ENCODE data around the gene RANBP3.

RANBP3 gene

DNA sequence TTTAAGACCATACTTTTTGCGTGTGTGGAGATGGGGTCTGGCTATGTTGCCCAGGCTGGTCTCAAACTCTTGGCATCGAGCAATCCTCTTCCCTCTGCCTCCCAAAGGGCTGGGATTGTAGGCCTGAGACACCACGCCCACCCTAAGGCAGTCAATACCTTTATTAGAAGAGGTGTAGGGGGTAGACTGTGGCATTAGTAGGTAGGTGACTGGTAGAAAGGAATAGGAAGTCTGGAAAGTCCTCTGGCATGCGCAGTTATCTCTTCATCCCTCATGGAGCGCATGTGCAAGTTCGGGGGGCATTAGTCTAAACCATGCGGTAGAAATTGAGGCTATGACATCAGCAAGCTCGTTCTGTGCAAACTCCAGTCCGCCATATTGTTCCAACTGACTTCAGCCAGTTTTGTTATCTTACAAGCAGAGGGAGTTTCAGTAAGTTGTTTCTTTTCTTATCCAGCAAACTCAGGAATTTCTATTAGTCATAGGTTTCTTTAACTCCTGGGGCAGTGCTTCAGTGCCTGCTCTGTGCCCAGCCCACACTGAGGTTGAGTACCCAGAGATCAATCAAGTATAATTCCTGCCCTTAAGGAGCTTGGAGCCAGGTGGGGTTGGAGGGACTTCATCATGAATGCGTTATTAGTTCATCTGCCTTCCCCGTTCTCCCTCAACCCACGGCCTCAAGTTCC is 7.3 kb upstream of the RANBP3 start:
- DNase-seq, result no peak

DNA sequence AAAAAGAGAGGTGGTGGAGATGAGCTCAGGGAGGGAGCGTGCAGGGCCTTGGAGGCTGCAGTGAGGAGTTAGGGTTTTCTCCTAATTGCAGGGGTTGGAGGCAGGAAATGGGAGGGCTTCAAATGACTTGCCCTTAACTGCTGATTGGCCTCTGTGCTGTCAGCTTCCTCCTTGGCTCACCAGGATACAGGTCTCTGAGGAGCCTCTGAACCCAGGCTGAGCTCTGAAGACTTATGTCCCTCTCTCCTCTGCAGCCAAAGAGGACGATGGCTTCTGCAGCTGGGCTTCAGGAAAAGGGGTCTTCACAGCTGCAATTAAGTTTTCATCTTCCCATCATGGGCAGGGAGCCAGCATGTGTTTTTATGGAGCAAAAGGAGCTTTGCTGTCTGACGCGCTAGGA is 6.7 kb upstream of the RANBP3 start:
- DNase-seq, result no peak

DNA sequence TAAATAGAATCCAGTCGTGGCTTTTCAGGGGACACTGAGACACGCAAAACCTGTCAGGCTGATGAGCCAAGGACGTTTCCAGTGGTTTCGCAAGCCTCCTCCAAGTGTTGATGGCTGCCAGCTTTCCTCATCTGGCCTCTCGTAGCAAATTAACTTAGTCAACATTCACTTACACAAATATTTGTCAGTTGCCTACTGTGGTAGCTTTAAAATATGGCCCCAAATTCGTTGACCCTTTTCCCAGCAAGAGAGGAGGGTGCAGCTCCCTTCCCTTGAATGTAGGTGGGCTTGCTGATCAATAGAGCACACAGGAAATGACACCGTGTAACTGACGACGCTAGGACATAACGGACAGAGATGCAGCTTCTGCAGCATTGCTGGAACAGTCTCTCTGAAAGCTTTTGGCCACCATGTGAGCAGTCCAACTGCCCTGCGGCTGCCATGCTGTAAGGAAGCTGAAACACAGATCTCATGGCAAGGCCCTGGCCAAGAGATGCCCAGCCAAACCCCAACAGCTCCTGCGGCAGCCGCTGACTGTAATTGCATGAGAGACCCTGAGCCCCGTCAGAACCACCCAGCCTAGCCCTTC is 5.5 kb upstream of the RANBP3 start:
- no peak for DNase-seq

- no peak for DNase-seq
Measured at GRCh38 chr19:5978606-5979552, 939 bp upstream of the RANBP3 start.

- no peak for DNase-seq
Measured at GRCh38 chr19:5977222-5977784, 637 bp downstream of the RANBP3 start.

DNA sequence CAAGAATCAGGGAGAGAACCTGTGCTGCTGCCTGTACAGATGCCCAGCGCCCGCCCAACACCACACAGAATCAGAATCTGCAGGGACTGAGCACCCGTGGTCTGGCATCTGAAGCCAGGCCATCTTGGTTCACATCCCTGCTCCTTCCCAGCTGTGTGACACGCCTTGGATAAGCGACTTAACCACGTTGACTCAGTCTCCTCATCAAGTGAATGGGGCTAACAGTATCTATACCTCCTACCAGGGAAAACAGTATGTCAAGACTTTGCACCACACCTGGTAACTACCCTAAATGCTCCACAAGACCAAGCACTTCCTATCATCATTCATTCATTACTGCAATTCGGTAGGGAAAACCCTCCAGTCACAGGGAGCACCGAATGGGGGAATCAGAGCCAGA is 1.2 kb downstream of the RANBP3 start:
- no peak for DNase-seq

DNA sequence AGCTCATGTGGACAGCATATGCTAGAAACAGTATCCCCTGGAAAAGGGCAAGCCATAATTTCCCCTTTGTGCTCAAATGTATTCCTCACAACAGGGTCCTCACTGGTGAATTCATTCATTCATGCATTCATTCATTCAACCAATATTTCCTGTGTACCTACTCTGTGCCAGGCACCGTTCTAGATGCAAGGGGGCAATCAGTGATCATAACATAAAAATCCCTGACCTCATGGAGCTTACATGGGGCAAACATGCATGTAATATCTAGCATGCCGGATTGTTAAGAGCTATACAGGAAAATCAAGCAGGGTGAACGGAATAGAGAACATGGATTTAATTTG is 2.6 kb downstream of the RANBP3 start:
- no peak for DNase-seq

- DNase-seq, result no peak
Measured at GRCh38 chr19:5974721-5975387, 3.1 kb downstream of the RANBP3 start.

DNA sequence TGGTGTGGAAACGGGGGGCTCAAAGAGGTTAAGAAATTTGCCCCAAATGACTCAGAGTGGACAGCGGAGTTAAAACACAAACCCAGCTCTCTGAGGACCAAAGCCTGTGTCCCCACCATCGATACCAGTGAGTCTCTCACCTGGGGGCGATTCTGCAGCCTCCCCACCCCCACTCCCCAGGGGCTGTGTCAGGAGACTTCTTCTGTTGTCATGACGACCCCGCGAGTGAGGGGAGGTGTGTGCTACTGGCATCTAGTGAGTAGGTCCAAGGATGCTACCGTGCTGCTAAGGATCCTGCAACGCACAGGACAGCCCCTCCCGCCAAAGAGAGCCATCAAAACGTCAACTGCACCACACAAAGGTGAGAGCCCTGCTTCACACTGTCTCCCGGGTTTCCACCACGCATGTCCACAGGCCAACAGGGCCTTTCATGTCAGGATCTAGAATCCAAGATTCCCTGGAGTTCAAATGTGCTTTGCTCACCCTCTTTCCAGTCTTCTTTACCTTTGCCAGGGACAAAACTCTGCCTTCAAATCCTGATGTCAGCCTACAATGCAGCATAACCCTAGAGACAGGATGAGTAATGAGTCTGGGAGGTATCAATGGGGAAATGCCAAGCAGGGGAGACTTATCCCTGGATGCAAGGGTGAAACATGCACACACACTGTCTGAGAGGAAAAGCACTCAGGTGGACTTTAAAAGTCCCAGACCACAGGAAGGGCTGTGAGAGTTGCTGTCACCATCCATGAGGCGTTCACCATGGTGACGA is 3.9 kb downstream of the RANBP3 start:
- no peak for DNase-seq

DNA sequence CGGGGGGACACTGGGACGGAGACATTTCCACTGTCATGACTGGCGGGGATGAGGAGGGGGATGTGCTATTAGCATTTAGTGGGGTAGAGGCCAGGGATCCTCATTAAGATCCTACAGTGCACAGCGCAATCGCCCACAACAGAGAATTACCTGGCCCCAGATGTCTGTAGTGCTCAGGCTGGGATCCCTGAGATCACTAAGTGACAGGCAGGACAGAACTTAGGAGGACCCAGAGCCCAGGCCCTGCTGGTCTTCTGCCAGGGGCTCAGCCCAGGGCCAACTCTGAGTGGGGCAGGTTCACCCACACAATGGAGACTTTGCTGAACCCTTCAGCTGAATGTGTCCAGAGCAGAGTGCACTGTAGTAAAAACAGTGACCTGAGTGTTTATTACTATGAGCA is 4.6 kb downstream of the RANBP3 start:
- no peak for DNase-seq

GRCh38 chr19:5972355-5972731 is 5.6 kb downstream of the RANBP3 start:
- DNase-seq, result no peak

GRCh38 chr19:5971714-5972354 is 6.1 kb downstream of the RANBP3 start:
- DNase-seq, result no peak

- no peak for DNase-seq
Measured at GRCh38 chr19:5969476-5969875, 8.5 kb downstream of the RANBP3 start.

DNA sequence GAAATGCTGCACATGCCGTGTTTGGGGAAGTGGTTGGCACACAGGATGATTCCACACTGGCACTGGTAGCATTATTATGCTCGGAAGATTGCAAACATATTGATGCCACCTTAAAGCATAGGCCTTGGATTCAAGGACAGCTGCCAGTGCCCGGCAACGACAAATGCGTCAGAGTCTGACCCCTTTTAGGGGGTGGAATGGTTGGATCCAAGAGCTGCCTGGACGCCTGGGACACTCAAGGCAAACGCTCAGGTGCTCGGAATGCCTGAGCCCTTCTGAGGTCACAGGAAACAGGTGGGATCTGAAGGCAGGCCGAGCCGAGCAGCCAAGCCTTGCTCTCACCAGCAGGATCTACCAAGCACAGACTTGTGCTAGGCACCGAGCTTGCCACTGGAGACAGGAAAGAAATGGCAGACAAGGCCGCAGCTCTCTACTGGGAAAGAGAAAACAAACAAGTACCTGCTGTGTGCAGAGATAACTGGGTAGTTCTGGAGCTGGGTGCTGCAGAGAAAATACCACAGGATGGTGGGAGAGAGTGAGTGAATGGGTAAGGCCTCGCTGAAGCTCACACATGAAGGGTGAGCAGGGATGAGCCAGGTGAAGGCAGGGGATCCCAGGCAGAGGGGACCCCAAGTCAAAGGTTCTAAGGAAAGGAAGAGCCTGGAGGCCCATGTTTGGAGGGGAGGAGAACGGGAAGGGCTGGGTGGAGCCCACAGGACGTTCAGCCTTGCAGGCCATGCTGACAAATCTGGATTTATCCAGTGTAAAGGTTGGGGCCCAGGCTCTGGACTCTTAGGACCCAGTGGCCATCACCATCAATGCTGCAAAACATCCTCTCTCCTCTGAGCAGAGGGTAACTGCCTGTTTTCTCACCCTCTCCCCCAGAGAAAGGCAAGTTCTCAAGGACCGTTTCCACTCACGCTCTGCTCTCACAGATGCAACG is 9.2 kb downstream of the RANBP3 start:
- DNase-seq, result no peak

GRCh38 chr19:5967994-5968430 is 9.9 kb downstream of the RANBP3 start:
- peak; percentile 10 for DNase-seq

DNA sequence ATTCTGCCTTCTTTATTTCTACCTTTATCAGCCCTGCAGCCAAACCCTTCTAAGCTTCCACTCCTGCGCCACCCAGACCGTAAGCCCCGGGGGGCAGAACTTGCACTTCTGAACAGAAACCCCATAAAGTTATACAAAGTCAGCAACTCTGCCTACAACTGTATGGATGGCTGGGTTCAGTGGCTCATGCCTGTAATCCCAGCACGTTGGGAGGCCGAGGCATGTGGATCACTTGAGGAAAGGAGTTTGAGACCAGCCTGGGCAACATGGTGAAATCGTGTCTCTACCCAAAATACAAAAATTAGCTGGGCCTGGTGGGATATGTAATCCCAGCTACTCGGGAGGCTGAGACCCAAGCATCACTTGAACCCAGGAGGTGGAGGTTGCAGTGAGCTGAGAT is 10.4 kb downstream of the RANBP3 start:
- DNase-seq, result no peak

DNA sequence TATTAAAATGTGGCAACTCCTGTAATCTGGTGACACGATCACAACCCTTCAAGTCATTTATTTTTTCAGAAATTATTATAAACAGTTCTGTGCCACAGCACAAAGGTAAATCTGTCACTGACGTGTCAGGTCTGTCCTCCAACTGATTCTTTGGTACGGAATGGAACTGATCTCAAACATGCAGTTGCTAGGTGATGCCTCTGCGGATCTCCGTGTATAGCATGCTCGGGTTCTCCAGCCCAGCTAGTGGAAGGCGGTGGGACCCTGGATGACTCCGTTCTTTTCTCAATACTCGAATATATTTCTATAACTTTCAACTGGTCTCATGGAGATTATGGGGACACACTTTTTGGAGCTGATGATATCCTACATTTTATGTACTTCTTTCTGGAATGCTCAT is 11.0 kb downstream of the RANBP3 start:
- DNase-seq, result no peak

- no peak for DNase-seq
Measured at GRCh38 chr19:5966215-5966614, 11.7 kb downstream of the RANBP3 start.

DNA sequence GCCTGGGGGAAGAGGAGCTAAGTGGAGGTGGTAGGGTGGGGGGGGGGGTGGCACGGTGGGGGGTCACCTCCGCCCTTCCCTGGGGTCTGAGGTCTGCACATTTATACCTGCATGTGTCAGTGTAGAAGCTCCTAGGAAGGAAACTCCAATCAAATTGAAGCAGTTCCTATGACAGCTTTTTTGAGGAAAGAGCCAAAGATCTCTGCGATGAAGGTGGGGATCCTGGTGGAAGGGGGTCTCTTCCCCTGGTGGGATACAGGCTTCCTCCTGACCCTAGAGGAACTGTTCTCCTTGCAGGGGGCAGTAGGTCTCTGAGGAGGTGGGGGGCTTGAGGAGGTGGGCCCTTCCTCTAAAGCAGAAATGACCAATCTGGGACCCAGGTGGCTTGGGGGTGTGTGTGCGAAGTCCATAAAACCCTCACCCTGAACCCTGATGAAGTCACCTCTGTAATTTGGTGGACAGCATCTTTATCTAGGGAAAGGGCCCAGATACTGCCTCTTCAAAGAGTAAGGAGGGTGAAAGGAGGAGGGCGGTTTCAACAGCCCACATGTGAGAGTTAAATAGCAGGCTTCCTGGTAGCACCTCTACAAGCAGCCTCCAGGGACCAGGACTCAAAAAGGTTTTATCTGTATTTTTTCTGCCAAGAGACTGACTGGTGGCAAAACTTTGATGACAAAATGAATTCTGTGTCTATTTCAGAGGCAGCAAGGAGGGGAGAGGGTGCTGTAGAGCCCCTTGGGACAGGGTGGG is 12.9 kb downstream of the RANBP3 start:
- DNase-seq, result no peak

DNA sequence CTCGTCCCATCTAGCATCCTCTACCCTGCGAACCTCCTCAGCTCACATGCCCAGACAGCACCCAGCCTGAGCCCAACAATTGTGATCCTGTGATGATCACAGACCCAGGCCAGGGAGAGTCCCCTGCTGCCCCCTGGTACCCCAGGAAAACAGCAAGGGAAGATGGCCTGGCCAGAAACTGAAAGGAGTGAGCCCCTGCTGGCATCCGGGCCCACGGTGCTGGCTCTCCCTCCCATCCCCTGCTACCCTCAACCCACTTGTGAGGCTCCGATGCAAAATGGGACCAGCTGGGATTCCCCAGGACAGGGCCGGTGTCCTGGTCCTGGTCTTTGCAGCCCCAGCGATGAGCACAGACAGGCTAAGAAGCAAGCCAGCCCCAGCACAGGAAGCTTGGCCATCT is 14.1 kb downstream of the RANBP3 start:
- no peak for DNase-seq

Data from NCI-H1417 treated with DMSO at 0.1 percent for 48 hours (cell line).